ENCODE data around the gene PDE10A.

Gene PDE10A

DNA sequence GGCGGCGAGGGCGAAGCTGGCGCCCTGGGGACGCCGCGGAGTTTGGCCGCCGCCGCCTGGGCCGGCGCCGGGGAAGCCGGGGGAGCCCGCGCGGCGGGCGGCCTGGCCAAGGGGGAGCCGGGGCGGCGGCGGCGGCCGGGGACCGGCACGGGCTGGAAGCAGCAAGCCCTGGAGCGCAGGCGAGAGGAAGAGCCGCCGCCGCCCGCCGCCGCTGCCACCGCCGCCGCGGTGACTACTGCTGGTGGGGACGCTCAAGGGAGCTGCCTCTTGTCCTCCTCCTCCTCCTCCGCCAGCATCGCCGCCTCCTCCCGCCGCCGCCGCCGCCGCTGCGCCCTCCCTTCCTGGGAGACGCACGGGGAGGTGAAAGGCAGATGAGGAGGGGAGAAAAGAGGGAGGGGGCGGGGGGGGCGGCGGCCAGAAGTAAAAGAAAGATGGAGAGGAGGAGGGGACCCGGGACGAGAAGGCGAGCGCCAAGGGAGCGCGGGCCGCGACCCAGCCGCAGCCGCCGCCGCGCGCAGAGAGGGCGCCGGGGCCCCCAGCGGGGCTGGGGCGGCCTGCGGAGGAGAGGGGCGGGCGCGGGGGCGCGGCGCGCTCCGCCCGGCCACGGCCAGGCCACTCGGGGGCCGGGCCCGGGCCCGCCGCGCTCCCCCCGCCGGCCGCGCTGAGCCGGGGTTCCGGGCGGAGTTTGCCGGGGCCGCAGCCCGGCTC lies 846 bp downstream of the PDE10A start:
- Histone ChIP-seq H3K4me1 (ENCODE audit: insufficient read depth, low read length) (peaks cover 44% of the 10 kb centered on the region), H3K36me3 (ENCODE audit: insufficient read depth, low read length) (no peaks in the 10 kb centered on the region), H3K9me3 (ENCODE audit: insufficient read depth, low read depth, low read length) (no peaks in the 10 kb centered on the region), H3K27me3 (ENCODE audit: insufficient read depth, low read length) (peaks cover 92% of the 10 kb centered on the region), H3K27ac (ENCODE audit: low read depth, low read length) (no peak overlapping the region), H3K9ac (ENCODE audit: low read depth, low read length) (0 out of 2 replicates have a peak overlapping the region, but pooled peaks have one; percentile 77), H3K4me3 (ENCODE audit: low read length) (peak overlapping the region; percentile 60)
- WGBS = under 1% methylated on average over 98 of the region's 100 CpGs

DNA sequence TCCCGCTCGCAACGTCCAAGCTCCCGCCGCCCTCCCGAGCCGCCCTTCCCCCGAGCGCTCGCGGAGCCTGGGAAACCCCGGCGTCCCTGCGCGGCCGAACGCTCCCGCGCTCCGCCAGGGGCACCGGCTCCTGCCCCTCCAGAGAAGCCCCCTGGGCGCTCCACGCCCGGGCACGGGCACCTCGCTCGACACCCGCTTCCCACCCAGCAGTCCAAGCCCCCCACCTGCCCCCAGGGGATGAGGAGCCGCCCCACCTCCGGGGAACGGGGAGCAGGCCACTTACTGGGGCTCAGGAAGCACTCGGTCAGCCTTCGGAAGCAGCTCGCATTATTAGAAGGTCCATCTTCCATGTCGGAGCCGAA lies 1.4 kb downstream of the PDE10A start:
- no peaks in the 10 kb centered on the region for H3K9me3 ChIP-seq (ENCODE audit: insufficient read depth, low read depth, low read length)
- peaks cover 88% of the 10 kb centered on the region for H3K27me3 ChIP-seq (ENCODE audit: insufficient read depth, low read length)
- no peak overlapping the region for H3K27ac ChIP-seq (ENCODE audit: low read depth, low read length)
- peaks cover 46% of the 10 kb centered on the region for H3K4me1 ChIP-seq (ENCODE audit: insufficient read depth, low read length)
- peak overlapping the region; percentile 77; the same call in 1 of the 2 replicates for H3K9ac ChIP-seq (ENCODE audit: low read depth, low read length)
- under 1% methylated on average over 36 of the region's 36 CpGs for WGBS
- H3K4me3 ChIP-seq (ENCODE audit: low read length) = peak overlapping the region; percentile 60
- no peaks in the 10 kb centered on the region for H3K36me3 ChIP-seq (ENCODE audit: insufficient read depth, low read length)

DNA sequence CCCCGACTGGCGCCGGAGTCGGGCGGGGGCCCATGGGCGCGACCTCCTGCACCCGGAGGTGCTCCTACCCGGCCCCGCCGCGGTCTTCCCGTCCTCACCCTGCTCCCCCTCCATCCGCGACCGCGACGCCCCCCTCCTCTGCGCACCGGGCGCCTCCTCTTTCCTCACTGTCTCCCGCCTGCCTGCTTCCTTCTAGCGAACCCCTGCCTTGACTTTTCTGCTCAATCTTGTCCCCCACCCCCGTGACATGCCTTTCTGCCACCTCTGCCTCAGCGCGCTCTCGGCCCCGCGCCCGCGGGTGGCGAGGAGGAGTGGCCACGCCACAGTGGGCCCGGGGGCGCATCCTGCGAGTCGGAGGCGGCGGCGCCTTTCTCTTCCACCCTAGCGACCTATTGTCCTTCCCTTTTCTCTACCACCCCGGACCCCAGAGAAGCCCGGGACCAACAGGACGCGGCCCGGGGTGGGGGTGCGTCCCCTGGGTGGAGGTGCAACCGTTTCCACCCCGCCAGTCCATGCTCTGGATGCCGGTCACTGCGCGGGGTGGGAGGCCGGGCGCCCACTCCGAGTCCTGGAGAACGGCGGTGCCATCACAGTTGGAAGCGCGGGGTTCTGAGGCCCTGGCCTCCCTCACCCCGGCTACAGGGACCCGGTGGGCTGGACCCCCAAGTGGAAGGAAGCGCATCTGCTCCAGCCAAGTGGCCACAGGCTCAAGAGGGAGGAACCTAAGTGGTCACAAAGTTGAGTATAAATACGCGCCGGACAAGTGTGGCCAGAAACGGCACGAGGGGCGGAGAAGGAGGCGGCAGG lies 2.0 kb downstream of the PDE10A start:
- H3K27ac ChIP-seq (ENCODE audit: low read depth, low read length) = no peak overlapping the region
- H3K9ac ChIP-seq (ENCODE audit: low read depth, low read length) = peak overlapping the region; percentile 77
- WGBS = under 1% methylated on average over 69 of the region's 69 CpGs
- no peaks in the 10 kb centered on the region for H3K36me3 ChIP-seq (ENCODE audit: insufficient read depth, low read length)
- H3K4me1 ChIP-seq (ENCODE audit: insufficient read depth, low read length) = peaks cover 41% of the 10 kb centered on the region
- H3K27me3 ChIP-seq (ENCODE audit: insufficient read depth, low read length) = peaks cover 87% of the 10 kb centered on the region
- peak overlapping the region; percentile 60 for H3K4me3 ChIP-seq (ENCODE audit: low read length)
- no peaks in the 10 kb centered on the region for H3K9me3 ChIP-seq (ENCODE audit: insufficient read depth, low read depth, low read length)

DNA sequence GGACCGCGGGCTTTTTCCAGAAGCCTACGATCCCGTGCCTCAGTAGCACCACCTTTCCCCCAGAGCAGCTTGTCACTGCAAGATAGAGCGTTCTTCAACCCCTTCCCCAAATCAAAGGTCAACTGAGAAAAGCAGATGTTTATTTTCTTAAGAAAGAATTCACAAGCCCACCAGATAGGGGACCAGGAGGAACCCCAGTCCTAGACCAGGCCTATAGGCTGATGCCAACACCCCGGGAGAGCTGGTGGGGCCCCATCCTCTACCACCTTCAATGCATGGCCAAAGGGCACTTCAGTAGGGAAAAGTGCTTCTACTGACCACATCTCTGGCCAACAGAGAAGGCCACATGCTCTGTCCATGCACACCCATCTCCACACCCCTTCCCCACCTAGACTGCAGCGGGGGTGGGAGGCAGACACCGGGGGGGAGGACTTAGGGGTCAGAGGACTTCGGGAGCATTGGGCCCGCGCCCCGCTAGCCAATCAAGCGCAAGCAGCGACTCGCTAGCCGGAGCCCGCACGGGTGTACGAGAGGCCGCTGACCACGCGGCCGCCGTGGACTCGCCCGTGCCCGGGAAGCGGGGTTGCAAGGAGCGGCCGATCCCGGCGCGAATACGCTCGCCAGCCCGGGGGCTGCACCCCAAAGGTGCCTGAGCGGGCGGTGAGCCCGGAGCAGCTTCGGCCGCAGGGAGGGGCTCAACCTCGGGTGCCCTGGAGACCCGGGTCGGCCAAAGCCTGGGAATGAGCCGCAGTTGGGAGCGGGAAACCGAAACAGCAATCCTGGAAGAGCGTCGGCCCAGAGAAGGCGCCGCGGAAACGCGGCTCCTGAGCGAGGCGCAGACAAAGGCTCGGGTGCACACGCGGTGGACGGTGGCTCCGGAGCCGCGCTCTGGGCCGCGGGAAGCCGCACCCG lies 2.8 kb downstream of the PDE10A start:
- peak overlapping the region; percentile 60 for H3K4me3 ChIP-seq (ENCODE audit: low read length)
- peak overlapping the region; percentile 77 for H3K9ac ChIP-seq (ENCODE audit: low read depth, low read length)
- no peaks in the 10 kb centered on the region for H3K36me3 ChIP-seq (ENCODE audit: insufficient read depth, low read length)
- peaks cover 79% of the 10 kb centered on the region for H3K27me3 ChIP-seq (ENCODE audit: insufficient read depth, low read length)
- WGBS = 7% methylated on average over 67 of the region's 67 CpGs
- peaks cover 33% of the 10 kb centered on the region for H3K4me1 ChIP-seq (ENCODE audit: insufficient read depth, low read length)
- H3K27ac ChIP-seq (ENCODE audit: low read depth, low read length) = no peak overlapping the region
- H3K9me3 ChIP-seq (ENCODE audit: insufficient read depth, low read depth, low read length) = no peaks in the 10 kb centered on the region

DNA sequence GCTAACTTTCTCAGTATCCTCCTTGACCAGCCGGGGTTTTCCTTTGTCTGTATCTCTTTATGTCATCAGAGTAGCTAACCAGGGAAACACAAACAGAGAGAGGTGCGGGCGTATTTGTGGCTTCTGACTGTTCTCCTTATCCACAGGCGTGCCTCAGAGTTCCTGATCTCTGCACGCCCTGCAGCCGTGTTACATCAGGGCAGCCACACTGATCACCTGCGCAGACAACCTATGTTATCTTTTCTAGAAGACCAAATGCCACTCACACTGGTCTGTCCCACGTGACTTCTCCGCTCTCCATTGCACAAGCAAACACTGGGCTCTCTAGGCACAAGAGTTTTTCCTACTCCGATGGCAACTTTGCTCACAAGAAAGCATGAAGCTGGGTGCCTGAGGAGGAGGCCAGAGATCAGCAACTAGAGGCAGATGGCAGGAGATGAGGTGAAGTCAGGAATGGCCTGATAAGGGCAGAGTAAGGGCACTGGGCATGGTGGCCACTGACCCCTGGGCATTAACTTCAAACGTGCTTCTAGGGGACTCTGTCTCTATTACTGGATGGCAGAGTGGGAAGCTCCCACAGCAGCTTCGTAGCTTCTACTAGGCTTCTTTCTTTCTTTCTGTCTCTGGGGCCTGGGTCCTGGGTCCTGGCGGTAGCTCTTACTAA lies 4.5 kb downstream of the PDE10A start:
- no peaks in the 10 kb centered on the region for H3K9me3 ChIP-seq (ENCODE audit: insufficient read depth, low read depth, low read length)
- WGBS = 87% methylated on average over 13 of the region's 13 CpGs
- no peak overlapping the region for H3K27ac ChIP-seq (ENCODE audit: low read depth, low read length)

DNA sequence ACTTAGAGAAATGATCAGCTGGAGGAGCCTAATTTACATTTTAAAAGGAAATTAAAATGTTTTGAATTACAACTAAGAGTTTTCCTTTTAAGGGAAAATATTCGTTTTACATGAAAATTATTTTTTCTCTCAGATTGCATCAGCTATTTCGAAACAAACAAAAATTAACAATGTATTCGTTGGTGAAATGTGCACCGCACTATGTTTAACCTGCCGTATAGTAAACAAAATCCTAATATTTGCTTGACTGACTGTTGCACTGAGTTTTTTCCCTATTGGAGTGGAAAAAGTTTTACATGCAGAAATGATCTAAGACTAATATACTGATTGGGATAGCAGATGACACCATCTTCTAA lies 5.7 kb downstream of the PDE10A start:
- Histone ChIP-seq H3K9ac (ENCODE audit: low read depth, low read length) (no peak overlapping the region), H3K9me3 (ENCODE audit: insufficient read depth, low read depth, low read length) (no peaks in the 10 kb centered on the region), H3K4me3 (ENCODE audit: low read length) (no peak overlapping the region), H3K27me3 (ENCODE audit: insufficient read depth, low read length) (peaks cover 58% of the 10 kb centered on the region), H3K27ac (ENCODE audit: low read depth, low read length) (no peak overlapping the region), H3K36me3 (ENCODE audit: insufficient read depth, low read length) (no peaks in the 10 kb centered on the region), H3K4me1 (ENCODE audit: insufficient read depth, low read length) (peaks cover 21% of the 10 kb centered on the region)
- WGBS = 89% methylated on average over 5 of the region's 5 CpGs

More for the DNA sequence above, 4.5 kb downstream of the PDE10A start:
- H3K4me3 ChIP-seq (ENCODE audit: low read length) = no peak overlapping the region
- H3K36me3 ChIP-seq (ENCODE audit: insufficient read depth, low read length) = no peaks in the 10 kb centered on the region
- peaks cover 67% of the 10 kb centered on the region for H3K27me3 ChIP-seq (ENCODE audit: insufficient read depth, low read length)
- peaks cover 21% of the 10 kb centered on the region for H3K4me1 ChIP-seq (ENCODE audit: insufficient read depth, low read length)
- no peak overlapping the region for H3K9ac ChIP-seq (ENCODE audit: low read depth, low read length)

DNA sequence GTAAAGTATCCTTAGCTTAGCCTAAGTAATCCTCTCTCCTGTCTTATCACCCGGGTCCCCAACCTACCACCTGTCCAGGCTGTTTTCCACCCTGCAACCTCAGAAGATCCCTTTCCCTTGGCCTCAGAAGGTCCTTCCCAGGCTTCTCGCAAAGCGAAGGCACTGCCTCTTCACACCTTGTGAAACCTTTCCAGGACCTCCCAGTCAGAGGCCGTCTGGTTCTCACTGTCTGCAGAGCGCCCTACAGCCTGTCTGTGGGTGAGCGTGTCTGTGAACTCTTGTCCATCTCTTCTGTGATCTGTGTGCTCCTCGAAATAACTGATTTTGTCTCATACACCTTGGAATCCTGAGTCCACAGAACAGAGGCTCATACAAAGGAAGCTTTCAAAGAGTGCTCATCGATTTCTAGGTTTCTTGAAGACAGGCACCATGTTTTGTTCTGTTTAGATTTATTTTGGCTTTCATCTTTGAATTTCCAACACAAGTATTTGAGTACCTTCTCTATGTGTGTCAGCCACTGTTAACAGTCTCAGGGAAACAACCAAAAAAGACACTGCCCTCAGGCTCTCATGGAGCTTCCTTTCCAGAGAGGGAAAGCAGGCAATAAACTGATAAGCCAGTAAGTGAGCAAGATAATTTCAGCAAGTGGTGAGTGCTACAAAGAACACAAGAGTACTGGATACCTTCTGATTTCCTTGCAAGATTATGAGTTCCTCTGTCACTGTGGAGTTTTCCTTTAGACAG lies 6.3 kb downstream of the PDE10A start:
- H3K27ac ChIP-seq (ENCODE audit: low read depth, low read length) = no peak overlapping the region
- H3K4me3 ChIP-seq (ENCODE audit: low read length) = no peak overlapping the region
- no peak overlapping the region for H3K9ac ChIP-seq (ENCODE audit: low read depth, low read length)
- WGBS = 89% methylated on average over 8 of the region's 8 CpGs
- H3K4me1 ChIP-seq (ENCODE audit: insufficient read depth, low read length) = peaks cover 21% of the 10 kb centered on the region
- H3K36me3 ChIP-seq (ENCODE audit: insufficient read depth, low read length) = no peaks in the 10 kb centered on the region
- H3K27me3 ChIP-seq (ENCODE audit: insufficient read depth, low read length) = peaks cover 56% of the 10 kb centered on the region
- H3K9me3 ChIP-seq (ENCODE audit: insufficient read depth, low read depth, low read length) = no peaks in the 10 kb centered on the region

DNA sequence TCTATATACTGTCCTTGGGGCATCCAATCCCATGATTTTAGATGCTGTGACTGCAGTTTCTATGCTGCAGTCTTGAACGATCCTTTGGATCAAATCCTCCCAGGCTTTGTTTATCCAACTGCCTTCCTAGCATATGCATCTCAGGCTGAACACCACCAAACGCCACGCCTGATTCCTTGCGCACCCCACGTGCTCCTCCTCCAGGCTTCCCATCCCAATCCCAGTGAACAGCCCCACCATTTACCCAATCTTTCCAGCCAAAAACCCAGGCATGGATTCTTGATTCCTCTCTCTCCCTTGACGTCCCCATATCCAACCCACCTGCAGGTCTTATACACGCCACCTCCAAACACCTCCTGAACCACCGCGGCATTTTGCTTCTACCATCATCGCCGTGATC lies 7.8 kb downstream of the PDE10A start:
- Histone ChIP-seq H3K4me1 (ENCODE audit: insufficient read depth, low read length) (peaks cover 21% of the 10 kb centered on the region), H3K27ac (ENCODE audit: low read depth, low read length) (no peak overlapping the region), H3K36me3 (ENCODE audit: insufficient read depth, low read length) (no peaks in the 10 kb centered on the region), H3K4me3 (ENCODE audit: low read length) (no peak overlapping the region), H3K9ac (ENCODE audit: low read depth, low read length) (no peak overlapping the region), H3K9me3 (ENCODE audit: insufficient read depth, low read depth, low read length) (no peaks in the 10 kb centered on the region), H3K27me3 (ENCODE audit: insufficient read depth, low read length) (peaks cover 41% of the 10 kb centered on the region)
- WGBS = 95% methylated on average over 11 of the region's 11 CpGs

DNA sequence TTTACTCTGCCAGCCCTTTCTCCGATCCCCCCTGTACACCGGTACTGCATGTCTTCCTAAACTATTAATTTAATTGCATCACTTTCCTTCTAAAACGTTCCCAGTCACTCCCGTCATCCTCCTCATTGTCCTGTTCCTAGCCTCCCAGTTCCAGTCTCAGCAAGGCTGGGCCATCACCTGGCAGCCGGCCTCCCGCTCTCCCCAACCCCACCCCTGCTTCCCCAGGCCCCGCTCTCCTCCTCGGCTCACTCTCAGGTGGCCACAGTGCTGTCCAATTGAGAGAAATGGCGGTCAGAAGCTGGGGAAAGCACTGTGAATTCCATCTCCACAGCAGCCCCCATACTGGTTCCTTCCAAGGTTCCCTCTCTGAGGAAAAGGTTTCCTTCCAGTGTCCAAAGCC lies 8.9 kb downstream of the PDE10A start:
- Histone ChIP-seq H3K9me3 (ENCODE audit: insufficient read depth, low read depth, low read length) (no peaks in the 10 kb centered on the region), H3K4me3 (ENCODE audit: low read length) (no peak overlapping the region), H3K9ac (ENCODE audit: low read depth, low read length) (no peak overlapping the region), H3K27ac (ENCODE audit: low read depth, low read length) (no peak overlapping the region), H3K4me1 (ENCODE audit: insufficient read depth, low read length) (peaks cover 16% of the 10 kb centered on the region), H3K36me3 (ENCODE audit: insufficient read depth, low read length) (no peaks in the 10 kb centered on the region), H3K27me3 (ENCODE audit: insufficient read depth, low read length) (peaks cover 30% of the 10 kb centered on the region)
- 96% methylated on average over 9 of the region's 9 CpGs for WGBS

DNA sequence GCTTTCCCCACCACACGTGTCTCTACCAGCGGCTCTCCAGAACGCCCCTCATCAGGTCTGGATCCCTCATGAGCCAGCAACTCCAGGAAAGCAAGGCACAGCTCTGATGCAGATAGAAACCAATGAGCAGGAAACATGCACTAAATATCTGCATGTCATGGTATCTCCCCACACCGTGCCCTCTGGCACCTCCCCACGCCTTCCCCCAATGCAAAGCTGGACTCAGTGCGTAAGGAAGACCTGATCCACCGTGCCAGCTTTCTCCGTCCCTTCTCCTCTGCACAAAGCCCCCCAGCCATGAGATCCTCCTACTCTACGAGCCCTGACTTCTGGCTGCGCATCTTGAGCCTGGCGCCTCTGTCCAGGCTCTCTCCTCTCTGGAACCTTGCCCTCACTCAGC lies 9.4 kb downstream of the PDE10A start:
- no peaks in the 10 kb centered on the region for H3K9me3 ChIP-seq (ENCODE audit: insufficient read depth, low read depth, low read length)
- no peak overlapping the region for H3K9ac ChIP-seq (ENCODE audit: low read depth, low read length)
- WGBS = 93% methylated on average over 11 of the region's 11 CpGs
- H3K27me3 ChIP-seq (ENCODE audit: insufficient read depth, low read length) = peaks cover 25% of the 10 kb centered on the region
- no peak overlapping the region for H3K4me3 ChIP-seq (ENCODE audit: low read length)
- peaks cover 16% of the 10 kb centered on the region for H3K4me1 ChIP-seq (ENCODE audit: insufficient read depth, low read length)
- H3K36me3 ChIP-seq (ENCODE audit: insufficient read depth, low read length) = no peaks in the 10 kb centered on the region
- no peak overlapping the region for H3K27ac ChIP-seq (ENCODE audit: low read depth, low read length)
